HL-60 (cell line): ENCODE results near the gene OR6X1.

ENCODE experiments used
- CTCF ChIP-seq: IDR thresholded peaks from one replicate; pipeline ENCODE4 v1.5.1; 2011; ENCODE audit warnings: low read length, control low read depth, inconsistent platforms; ENCODE audit not compliant: insufficient read depth
- GABPA ChIP-seq: IDR thresholded peaks from 2 replicates; pipeline ENCODE4 v1.6.1; 2012; ENCODE audit warnings: low read depth
- POLR2AphosphoS5 ChIP-seq: IDR thresholded peaks from 2 replicates; pipeline ENCODE4 v1.6.1; 2012; ENCODE audit warnings: low read depth
- REST ChIP-seq: IDR thresholded peaks from 2 replicates; pipeline ENCODE4 v1.6.1; 2012; ENCODE audit warnings: low read depth; ENCODE audit not compliant: insufficient replicate concordance
- SPI1 ChIP-seq: IDR thresholded peaks from 2 replicates; pipeline ENCODE4 v1.6.1; 2012; ENCODE audit warnings: low read depth, mild to moderate bottlenecking, borderline replicate concordance

GRCh38 chr11:123775289-123775688 is 21.0 kb upstream of the OR6X1 start:
- TF ChIP-seq POLR2AphosphoS5, result no peak
- no peak for TF ChIP-seq CTCF
- no peak for TF ChIP-seq SPI1
- no peak for TF ChIP-seq REST
- no peak for TF ChIP-seq GABPA
